Activated CD4-positive, alpha-beta T cell treated with anti-CD3 and anti-CD28 coated beads, Interleukin-2, Interleukin-6, amounts not matched to agents 100 ng/mL and 50 ng/mL, durations not matched to agents 16 hours and 8 hours (primary cell): ENCODE measurements around the gene EVI2B.
"Not testable (repeated sequence)": the region's sequence is repeated elsewhere in the genome, so short reads cannot be mapped to it uniquely, and the experiment has no call there.

ENCODE experiments used
- DNase-seq: peaks from one replicate; pipeline ENCODE4 v3.0.0-alpha.2; 2020

EVI2B gene, protein sequence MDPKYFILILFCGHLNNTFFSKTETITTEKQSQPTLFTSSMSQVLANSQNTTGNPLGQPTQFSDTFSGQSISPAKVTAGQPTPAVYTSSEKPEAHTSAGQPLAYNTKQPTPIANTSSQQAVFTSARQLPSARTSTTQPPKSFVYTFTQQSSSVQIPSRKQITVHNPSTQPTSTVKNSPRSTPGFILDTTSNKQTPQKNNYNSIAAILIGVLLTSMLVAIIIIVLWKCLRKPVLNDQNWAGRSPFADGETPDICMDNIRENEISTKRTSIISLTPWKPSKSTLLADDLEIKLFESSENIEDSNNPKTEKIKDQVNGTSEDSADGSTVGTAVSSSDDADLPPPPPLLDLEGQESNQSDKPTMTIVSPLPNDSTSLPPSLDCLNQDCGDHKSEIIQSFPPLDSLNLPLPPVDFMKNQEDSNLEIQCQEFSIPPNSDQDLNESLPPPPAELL

DNA sequence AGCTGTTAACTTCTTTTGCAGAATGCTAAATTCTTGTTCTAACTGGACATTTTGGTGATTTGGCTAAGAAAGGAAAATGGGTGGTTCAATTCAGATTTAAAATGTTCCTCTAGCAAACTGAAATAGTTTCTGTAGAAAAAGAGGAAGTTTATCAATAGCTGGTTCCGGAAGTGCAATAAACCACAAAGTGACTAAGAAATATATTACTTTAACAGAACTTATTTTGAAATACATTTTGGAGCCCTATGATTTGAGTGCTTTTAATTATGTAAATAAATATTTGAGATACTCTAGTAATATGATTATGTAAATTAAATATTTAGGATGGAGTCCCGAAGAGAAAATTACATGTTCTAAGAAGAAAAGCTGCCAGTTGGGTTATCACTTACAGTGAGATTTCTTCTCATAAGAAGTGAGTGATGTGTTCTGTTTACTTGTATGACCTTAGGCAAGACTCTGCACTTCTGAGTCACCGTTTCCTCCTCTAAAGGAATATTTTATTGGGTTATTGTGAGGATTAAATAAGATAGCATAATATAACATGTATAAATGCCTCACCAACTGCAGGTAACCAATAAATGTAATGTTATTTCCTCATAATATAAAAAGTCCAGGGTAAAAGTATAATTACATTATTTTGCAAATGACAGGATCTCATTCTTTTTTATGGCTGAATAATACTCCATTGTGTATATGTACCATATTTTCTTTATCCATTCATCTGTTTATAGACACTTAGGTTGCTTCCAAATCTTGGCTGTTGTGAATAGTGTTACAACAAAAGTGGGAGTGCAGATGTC is at the start of gene EVI2B:
Gene EVI2B, minus strand, starts transcription at position 73 of the 800 bp plus-strand sequence. CDS start 8,445 bp downstream, outside the sequence.
- peak; percentile 72 for DNase-seq

DNA sequence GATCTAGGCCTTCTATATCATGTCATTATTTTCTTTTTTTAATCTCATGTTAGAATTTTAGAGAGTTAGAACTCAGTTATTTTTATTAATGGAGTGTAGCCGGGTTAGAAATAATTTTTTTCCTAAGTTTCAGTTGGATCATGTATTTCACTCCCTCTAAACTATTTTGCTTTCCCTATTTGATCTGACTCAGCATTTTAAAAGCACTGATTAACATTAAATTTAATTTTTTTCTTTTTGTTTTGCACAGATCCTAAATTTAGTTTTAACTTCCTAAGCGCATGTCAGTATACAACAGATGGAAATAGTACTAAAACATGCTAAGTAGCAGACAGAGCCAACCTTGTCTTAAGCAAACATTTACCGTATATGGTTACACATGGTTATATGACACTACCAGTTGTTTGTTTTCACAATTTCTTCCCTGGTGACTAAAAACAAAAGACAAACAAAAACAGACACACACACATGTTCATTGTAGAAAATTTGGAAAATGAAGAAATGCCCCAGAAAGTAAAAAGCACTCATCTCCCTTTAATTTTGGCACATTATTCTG is 44.1 kb upstream of the EVI2B start:
- DNase-seq = no peak

DNA sequence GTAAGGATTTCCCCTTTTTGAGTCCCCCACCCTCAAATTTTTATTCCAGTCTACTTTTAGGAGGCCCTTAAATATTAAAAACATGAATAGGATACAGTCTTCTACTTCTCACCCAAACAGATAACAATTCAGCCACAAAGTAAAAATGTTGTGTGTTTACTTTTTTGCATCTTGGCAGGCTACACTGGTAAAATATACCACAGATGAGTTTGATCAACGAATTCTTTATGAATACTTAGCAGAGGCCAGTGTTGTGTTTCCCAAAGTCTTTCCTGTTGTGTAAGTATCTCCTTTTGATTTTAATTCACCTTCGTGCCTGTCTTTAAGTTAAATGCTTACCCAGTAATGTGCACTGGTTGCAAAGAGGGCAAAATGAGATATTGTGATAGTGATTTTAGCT is 43.2 kb upstream of the EVI2B start:
- no peak for DNase-seq

GRCh38 chr17:31355935-31356334 is 42.1 kb upstream of the EVI2B start:
- no peak for DNase-seq

DNA sequence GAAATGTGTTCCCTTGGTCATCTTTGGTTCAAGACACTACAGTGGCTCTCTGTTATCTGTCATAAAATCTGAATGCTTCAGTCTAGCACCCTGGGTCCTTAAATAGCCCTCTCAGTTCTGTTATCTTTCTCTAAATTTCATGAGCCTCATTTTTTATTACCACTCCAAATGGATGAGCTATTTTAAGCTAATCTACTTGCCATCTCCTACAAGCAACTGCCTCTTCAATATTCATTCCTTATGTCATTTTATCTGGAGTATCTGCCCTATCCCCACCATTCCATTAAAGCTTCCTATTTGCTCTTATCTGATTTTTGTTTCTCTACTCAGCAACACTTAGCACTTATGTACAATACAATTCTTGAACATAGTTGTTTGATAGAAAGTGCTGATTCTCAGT is 35.6 kb upstream of the EVI2B start:
- no peak for DNase-seq

- DNase-seq = not testable (repeated sequence)
Observed at GRCh38 chr17:31345191-31345747, 31.4 kb upstream of the EVI2B start.

- no peak for DNase-seq
Observed at GRCh38 chr17:31339906-31340661, 26.2 kb upstream of the EVI2B start.

DNA sequence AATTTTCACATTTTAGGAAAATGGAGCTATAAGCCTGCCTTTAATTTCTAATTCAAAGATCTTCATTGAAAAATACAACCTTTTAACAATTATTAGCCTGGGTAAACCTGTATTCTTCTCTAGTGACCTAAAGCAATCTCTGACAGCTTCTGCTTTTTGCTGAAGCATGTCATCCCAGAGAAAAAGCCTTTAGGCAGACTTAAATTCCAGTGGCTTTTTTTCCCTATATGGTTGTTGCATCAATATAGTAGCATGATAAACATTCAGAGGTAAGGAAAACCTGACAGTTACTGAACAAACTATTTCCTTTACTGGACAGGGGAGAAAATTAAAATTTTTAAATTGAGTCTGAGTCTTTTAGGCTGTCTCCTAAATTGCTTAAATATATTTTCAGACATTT is 15.4 kb upstream of the EVI2B start:
- no peak for DNase-seq

GRCh38 chr17:31328160-31328535 is 14.3 kb upstream of the EVI2B start:
- DNase-seq = no peak

DNA sequence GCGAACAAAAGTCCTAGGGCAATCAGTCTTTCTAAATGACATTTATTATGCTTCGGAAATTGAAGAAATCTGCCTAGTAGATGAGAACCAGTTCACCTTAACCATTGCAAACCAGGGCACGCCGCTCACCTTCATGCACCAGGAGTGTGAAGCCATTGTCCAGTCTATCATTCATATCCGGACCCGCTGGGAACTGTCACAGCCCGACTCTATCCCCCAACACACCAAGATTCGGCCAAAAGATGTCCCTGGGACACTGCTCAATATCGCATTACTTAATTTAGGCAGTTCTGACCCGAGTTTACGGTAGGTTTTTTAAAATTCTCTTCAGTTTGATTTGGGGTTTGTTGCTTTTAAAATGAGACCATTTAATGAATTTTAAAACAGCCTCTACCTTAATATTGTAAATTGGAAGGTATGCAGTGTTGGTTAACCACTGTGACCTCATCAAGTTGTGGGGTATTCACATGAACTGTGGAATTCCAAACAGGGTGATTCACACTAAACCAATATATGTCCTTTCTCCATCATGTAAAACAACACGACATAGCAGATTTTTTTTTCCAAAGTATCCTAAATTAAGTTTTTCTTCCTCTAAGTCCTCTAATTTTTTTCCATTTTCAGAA is 13.8 kb upstream of the EVI2B start:
- DNase-seq = no peak

DNA sequence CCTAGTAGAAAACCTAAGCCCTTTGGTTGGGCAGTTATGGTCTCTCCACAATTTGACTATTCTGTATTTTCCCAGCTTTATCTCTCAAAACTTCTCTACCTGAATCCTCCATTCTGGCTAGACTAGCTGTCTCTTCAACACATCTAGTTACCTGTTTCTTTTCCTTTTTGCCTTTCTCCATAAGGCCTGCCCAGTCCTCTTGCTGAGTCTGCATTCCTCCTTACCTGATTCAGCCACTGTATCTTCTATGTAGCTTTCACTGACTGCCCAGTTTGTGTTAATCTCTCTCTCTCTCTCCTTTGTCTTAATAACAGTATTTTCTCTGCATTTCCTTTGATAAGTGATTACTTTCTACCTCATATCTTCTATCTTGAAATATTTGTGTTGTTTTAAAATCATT is 9.7 kb upstream of the EVI2B start:
- no peak for DNase-seq

- DNase-seq = peak; percentile 32
Observed at GRCh38 chr17:31321966-31322365, 8.1 kb upstream of the EVI2B start.

- DNase-seq = peak; percentile 87
Observed at GRCh38 chr17:31321481-31321880, 7.6 kb upstream of the EVI2B start, which contains the start of gene EVI2A. EVI2A (minus strand) TSS chr17:31321622; CDS start chr17:31319013, 2,609 bp downstream.

DNA sequence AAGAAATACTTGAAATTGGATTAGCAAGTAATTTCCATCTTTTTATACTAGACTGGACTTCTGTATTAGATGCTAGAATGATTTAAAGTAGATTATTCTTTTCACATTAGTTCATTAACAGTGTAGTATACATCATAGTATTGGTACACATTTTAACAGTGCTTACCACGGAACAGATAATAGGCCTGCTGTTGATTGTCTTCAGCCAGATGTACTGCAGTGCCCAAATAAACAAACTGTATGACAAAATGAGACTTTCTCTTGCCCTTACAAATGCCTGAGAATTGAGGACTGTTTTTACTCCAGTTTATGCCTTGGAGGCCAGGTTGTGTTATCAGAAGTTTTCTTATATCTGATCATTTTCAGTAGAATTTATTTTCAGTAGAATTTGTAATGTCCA is 6.9 kb upstream of the EVI2B start:
- no peak for DNase-seq

DNA sequence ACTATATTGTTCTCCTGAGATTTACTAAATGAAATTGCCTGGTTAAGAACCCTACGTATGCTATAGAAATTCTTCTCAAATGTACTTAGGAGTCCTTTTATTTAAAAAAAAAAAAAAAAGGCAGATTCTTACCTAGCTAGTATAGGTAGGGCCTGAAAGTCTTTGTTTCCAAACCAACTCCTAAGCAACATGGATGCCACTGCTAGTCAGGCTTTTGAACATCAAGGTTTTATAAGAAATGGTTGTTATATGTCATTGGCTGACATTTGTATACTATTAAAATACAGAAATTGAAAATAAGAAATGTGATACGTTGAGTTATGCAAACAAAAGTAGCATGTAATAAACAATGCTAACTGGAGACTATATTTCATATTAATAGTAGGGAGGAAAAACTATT is 6.4 kb upstream of the EVI2B start:
- DNase-seq = no peak

DNA sequence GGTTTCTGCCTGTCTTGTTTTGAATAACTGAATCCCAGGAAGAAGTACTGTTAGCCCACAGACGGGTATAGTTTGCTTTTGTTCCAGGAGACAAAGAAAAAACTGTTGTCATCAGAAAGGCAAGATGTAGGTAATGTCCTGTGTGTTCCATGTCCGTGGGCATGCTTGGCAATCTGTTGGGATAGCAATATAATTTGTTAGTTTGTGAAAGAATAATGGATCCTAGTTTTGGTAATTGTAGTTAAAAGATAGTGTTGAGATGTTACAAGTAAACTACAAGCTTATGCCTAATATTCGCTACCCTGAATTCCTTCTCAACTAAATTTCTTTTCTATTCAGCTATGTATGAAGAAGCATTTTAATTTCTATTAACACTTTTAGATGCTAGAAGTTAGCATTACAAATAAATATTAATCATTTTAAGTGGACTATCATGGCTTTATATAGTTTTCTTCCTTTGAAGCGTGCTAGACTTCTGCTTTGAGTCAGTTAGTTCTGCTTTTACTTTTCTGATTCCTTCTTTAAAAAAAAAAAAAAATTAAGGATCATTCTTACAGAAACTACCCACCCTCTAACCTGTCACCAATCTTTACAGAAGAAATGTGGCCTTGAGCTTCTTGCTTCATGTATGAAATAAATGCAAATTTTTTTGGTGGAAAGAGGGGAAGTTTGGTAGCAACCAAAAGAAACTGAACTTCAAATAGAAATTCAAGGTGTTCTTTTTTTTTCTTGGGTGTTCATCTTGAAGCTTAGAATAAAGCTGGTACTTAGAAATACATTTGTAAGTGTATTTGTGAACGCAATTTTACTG is 5.2 kb upstream of the EVI2B start:
- DNase-seq = peak; percentile 52

GRCh38 chr17:31318298-31318801 is 4.5 kb upstream of the EVI2B start:
- peak; percentile 75 for DNase-seq

DNA sequence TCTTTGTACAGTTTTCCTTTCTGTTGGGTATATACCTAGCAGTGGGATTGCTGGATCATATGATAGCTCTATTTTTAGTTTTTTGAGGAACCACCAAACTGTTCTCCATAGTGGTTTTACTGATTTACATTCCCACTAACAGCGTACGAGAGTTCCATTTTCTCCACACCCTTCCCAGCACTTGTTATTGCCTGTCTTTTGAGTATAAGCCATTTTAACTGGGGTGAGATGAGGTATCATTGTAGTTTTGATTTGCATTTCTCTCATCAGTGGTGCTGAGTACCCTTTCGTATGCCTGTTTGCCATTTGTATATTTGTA is 887 bp upstream of the EVI2B start:
- no peak for DNase-seq

DNA sequence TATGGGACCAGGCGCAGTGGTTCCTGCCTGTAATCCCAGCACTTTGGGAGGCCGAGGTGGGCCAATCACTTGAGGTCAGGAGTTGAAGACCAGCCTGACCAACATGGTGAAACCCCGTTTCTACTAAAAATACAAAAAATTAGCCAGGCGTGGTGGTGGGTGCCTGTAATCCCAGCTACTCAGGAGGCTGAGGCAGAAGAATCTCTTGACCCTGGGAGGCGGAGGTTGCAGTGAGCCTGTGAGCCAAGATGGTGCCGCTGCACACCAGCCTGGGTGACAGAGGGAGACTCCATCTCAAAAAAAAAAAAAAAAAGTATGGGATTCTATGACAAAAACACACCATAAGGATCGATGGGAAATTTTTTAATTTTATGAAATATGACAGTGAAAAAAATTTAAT is 1.6 kb downstream of the EVI2B start:
- peak; percentile 52 for DNase-seq

DNA sequence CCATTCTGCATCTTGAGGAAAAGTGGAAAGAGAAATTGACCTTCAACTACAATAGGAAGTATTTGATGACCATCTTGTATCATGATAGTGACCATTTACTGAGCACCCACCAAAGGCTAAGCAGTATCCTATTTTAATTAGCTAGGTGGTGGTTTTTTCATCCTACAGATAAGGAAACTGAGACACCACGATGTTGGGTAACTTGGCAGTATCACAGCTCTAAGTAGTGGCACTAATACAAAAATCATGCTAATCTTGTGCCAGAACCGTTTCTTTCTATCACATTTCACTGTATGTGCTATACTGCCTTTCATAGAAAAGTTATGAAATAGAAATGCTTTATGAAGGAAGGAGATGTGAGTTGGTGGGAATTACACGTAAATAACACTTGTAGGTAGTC is 2.3 kb downstream of the EVI2B start:
- peak; percentile 31 for DNase-seq

GRCh38 chr17:31310886-31311285 is 3.0 kb downstream of the EVI2B start:
- peak; percentile 37 for DNase-seq
